Karpas-422 (cell line): ENCODE results near the gene PDIA5. TPM values are rescaled to one million over a fixed set of nuclear protein-coding genes. Genes with fewer than 3 reads are reported as not detected.

Experiments
- DNase-seq: peaks from one replicate; pipeline ENCODE4 v3.0.0-alpha.2; 2015
- H2AFZ ChIP-seq: fragments of 200-600 bp; sonication (generic); 2 replicates; pipeline ENCODE4 v1.6.1; 2014; ENCODE audit warnings: antibody characterized with exemption, low read length, mixed read lengths
- H3K27ac ChIP-seq: fragments of 200-600 bp; sonication (generic); 2 replicates; pipeline ENCODE4 v1.5.1; 2014; ENCODE audit warnings: mild to moderate bottlenecking, low read length, moderate library complexity
- H3K27me3 ChIP-seq: fragments of 200-600 bp; sonication (generic); 2 replicates; pipeline ENCODE4 v1.6.1; 2014; ENCODE audit warnings: low read length, mixed read lengths
- H3K36me3 ChIP-seq: fragments of 200-600 bp; sonication (generic); 2 replicates; pipeline ENCODE4 v1.6.1; 2014; ENCODE audit warnings: low read length, mixed read lengths; ENCODE audit not compliant: insufficient read depth
- H3K4me1 ChIP-seq: fragments of 200-600 bp; sonication (generic); 2 replicates; pipeline ENCODE4 v1.6.1; 2014; ENCODE audit warnings: mild to moderate bottlenecking, low read length, mixed read lengths
- H3K4me2 ChIP-seq: fragments of 200-600 bp; sonication (generic); 2 replicates; pipeline ENCODE4 v1.6.1; 2014; ENCODE audit warnings: low read length, low read depth, mild to moderate bottlenecking; ENCODE audit not compliant: poor library complexity, severe bottlenecking
- H3K4me3 ChIP-seq: fragments of 200-600 bp; sonication (generic); 2 replicates; pipeline ENCODE4 v1.5.1; 2014; ENCODE audit warnings: mild to moderate bottlenecking, antibody characterized with exemption, low read length, mixed read lengths
- H3K79me2 ChIP-seq: fragments of 200-600 bp; sonication (generic); 2 replicates; pipeline ENCODE4 v1.6.1; 2014; ENCODE audit warnings: mild to moderate bottlenecking, low read length, mixed read lengths
- H3K9ac ChIP-seq: fragments of 200-600 bp; sonication (generic); 2 replicates; pipeline ENCODE4 v1.6.0; 2014; ENCODE audit warnings: low read length
- H3K9me2 ChIP-seq: fragments of 200-600 bp; sonication (generic), shearing (Covaris generic); replicated peaks from 2 replicates; pipeline ENCODE4 v1.6.0; 2014; ENCODE audit warnings: mild to moderate bottlenecking, low read length, moderate library complexity; ENCODE audit not compliant: insufficient read depth
- H3K9me3 ChIP-seq: fragments of 300-700, 200-600 bp; sonication (generic); 2 replicates; pipeline ENCODE4 v1.6.1; 2014; ENCODE audit warnings: low read length, mixed read lengths
- H4K20me1 ChIP-seq: fragments of 200-600 bp; sonication (generic); 2 replicates; pipeline ENCODE4 v1.6.1; 2014; ENCODE audit warnings: mild to moderate bottlenecking, antibody characterized with exemption, low read length, low read depth; ENCODE audit not compliant: insufficient read depth
- total RNA-seq: library from RNA; depleted of rRNA; stranded (reverse); fragments of >200 nt; shearing (Covaris generic); gene quantifications from 2 replicates; pipeline ENCODE4 v1.2.3, GENCODE V29; 2014; ENCODE audit warnings: low replicate concordance

Gene PDIA5
- total RNA-seq, 1 experiment from 2014 or later = 6.3 TPM

DNA sequence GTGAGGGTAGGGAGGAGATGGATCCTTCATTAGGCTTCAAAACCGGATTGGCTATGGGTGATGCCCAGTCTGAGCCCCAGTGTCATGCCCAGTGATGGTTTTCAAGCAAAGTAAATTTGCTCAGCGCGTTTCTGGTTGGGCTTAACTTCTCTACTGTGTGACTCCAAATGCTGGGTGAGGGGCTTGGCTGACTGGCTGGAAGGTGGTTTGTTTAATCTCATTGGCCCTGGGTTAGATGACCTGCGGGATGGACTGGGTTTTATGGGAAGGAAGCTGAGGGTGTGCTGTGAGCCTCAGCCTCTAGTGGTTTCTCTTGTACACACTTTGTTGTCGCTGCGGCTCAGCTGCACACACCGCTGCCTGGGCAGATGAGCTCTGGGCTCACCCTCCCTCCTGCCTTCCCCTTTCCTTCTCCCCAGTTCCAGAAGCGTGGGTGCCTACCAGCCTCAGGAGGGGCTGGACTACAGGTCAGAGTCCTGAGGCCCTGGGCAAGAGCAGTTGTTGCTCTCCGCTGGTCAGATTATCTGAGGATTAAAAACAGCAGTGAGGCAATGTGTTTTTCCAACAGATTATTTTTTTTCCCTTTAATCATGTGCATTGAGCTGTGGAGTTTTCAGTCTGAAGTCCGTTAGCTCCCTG is 18.6 kb downstream of the PDIA5 start:
- Histone ChIP-seq H3K27ac (no peak overlapping the region), H3K4me2 (no peak overlapping the region), H3K9me2 (no peaks in the 10 kb centered on the region), H3K9ac (no peak overlapping the region), H3K79me2 (peaks cover 65% of the 10 kb centered on the region), H2AFZ (no peak overlapping the region), H3K27me3 (no peaks in the 10 kb centered on the region), H3K36me3 (no peaks in the 10 kb centered on the region), H4K20me1 (peaks cover 15% of the 10 kb centered on the region; the same call in 1 of the 2 replicates), H3K4me1 (no peaks in the 10 kb centered on the region), H3K4me3 (no peak overlapping the region), H3K9me3 (no peaks in the 10 kb centered on the region)
- no peak for DNase-seq

DNA sequence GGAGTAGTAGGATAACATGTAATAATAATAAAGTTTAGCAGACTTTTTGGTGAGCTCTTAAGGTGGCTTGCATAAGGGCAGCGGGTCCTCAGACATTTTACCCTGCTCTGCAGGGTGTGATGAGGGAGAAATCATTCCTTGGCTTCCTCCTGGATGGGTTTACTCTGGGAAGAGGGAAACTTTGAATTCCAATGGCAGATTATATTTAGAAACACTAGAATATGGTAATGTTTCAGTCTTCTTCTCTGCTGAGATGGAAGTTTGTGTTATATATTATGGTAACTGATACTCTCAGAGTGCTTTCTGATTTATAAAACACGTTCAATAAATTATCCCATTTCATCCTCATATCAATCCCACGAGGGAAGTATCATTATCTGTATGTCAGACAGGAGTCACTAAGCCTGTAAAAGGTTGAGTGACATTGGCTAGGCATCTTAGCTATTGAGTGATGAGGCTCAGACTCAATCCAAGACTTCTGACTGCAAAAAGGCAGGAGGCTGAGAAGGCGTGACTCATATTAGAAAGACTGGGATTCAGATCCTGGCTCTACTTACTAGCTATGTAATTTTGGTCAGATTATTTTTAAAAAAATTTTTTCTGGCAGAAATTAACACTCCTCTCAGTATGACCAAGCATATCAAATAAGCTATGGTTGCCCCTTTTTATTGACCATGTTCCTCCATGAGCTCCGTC is 19.3 kb downstream of the PDIA5 start:
- H3K9me2 ChIP-seq = no peaks in the 10 kb centered on the region
- no peak for DNase-seq
- H3K4me3 ChIP-seq = no peak overlapping the region
- H3K4me1 ChIP-seq = no peaks in the 10 kb centered on the region
- peaks cover 62% of the 10 kb centered on the region for H3K79me2 ChIP-seq
- H3K27me3 ChIP-seq = no peaks in the 10 kb centered on the region
- no peaks in the 10 kb centered on the region for H3K36me3 ChIP-seq
- H2AFZ ChIP-seq = no peak overlapping the region
- no peaks in the 10 kb centered on the region for H3K9me3 ChIP-seq
- no peak overlapping the region for H3K9ac ChIP-seq
- H3K4me2 ChIP-seq = no peak overlapping the region
- peaks cover 9% of the 10 kb centered on the region; the same call in 1 of the 2 replicates for H4K20me1 ChIP-seq
- no peak overlapping the region for H3K27ac ChIP-seq

DNA sequence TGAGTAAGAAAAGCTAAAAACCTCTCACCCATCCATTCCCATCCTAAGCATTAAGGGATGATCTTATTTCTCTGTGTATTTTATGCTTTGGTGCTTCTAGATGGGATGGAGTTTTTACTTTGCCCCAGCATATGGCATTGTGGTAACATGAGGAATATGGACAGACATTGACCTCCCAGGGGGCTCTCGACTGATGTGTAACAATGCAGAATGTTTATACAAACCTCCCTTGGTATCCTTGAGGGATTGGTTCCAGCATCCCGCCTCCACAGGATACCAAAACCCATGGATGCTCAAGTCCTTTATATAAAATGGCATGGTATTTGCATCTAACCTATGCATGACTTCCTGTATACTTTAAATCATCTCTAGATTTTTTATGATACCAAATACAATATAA is 21.6 kb downstream of the PDIA5 start:
- H3K27me3 ChIP-seq = no peaks in the 10 kb centered on the region

DNA sequence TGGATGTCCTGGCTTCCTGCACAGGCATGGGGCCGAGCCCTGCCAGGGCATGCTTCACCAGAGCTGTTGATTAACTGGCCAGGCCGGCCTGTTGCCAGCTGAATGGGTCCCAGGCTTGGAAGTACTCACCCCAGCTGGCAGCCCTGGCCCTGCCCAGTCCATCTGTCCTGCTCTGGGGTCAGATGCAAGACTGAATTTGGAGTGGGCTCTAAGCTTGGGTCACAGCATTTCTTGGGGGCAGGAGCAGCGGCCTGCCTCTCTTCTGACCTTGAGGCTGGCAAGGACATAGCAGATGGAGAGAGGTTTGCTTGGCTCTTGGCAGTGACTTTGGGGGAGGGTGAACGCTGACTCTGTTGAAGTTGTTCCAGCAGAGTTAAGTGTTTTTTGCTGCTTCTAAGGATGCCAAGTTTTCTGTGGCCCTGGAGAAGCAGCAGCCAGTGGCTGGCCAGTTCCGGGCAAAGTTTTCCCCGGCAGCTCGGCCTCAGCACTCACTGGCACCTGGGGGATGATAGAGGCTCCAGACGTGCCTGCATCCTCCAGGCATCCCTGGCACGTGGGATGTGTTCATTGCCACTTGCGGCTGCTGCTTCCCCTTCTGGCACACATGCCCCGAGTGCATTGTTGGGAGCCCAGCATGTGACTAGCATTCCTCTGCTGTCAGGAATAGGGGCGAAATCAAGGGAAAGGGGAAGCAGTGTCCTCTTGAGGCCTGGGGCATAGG is 22.9 kb downstream of the PDIA5 start:
- no peak overlapping the region for H2AFZ ChIP-seq

More for the DNA sequence above, 21.6 kb downstream of the PDIA5 start:
- peaks cover 5% of the 10 kb centered on the region; the same call in 1 of the 2 replicates for H4K20me1 ChIP-seq
- no peak overlapping the region for H3K4me2 ChIP-seq
- DNase-seq = no peak
- no peak overlapping the region for H2AFZ ChIP-seq
- no peaks in the 10 kb centered on the region for H3K36me3 ChIP-seq
- no peak overlapping the region for H3K27ac ChIP-seq
- H3K4me1 ChIP-seq = no peaks in the 10 kb centered on the region
- no peaks in the 10 kb centered on the region for H3K9me3 ChIP-seq
- peaks cover 44% of the 10 kb centered on the region for H3K79me2 ChIP-seq
- no peak overlapping the region for H3K9ac ChIP-seq
- no peak overlapping the region for H3K4me3 ChIP-seq
- no peaks in the 10 kb centered on the region for H3K9me2 ChIP-seq

DNA sequence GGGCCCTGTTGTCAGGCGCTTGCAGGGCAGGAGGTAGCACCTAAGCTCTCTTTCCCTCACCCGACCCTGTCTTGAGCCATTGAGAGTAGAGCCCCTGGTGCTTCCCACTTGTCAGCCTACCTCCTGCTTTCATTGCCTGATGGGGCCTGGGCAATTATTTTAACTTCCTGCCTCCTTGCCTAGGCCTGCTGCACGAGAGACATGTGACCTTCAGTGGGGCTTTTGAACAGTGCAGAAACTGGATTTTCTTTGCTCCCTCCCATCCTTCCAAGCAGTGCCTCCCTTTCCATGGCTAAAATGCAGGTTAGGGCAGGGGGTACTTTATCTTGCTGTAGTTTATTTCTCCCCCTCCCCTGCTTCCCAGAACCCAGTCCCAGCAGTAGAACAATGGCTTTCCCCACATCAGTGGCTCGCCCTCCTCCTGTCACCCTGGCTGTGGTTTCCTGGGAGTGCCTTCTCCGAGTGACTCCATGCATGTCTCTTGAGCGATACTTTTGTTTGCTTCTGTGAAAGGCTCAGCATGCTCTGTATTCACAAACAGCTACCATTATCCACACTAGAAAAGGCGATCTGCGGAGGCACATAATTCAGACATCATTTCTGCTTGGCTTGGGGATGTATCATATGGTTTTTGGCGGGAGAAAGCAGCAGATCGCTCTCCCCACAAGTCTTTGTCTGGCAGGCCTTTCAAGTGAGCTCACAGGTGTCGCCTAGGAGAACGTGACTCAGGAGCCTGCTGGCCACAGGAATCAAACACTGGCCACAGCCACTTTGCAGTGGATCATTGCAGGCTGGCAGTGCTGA is 24.1 kb downstream of the PDIA5 start:
- H3K4me3 ChIP-seq = no peak overlapping the region
- DNase-seq = no peak

More for the DNA sequence above, 22.9 kb downstream of the PDIA5 start:
- Histone ChIP-seq H3K4me2 (no peak overlapping the region), H3K36me3 (no peaks in the 10 kb centered on the region), H3K79me2 (peaks cover 36% of the 10 kb centered on the region), H3K9me3 (no peaks in the 10 kb centered on the region), H3K9me2 (no peaks in the 10 kb centered on the region), H3K9ac (no peak overlapping the region), H4K20me1 (peaks cover 5% of the 10 kb centered on the region; the same call in 1 of the 2 replicates), H3K4me1 (no peaks in the 10 kb centered on the region), H3K27ac (no peak overlapping the region), H3K27me3 (no peaks in the 10 kb centered on the region), H3K4me3 (no peak overlapping the region)
- DNase-seq = no peak

DNA sequence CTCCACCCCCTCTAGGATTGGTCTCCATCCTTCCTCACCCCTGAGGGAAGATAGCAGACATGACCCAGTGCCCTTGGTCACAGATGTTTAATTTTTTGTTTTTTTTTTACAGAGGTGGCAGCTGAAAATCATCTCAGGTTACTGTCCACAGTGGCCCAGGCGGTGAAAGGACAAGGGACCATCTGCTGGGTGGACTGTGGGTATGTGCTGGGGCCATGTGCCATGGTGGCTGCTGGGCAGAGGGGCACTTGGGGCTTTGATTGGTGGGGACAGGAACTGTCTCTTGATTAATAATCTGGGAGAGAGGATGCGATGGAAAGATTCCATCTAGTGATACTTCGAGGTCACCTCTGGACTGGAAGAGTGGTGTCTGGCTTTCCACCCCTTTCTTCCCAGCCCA is 25.4 kb downstream of the PDIA5 start:
- Histone ChIP-seq H3K27me3 (no peaks in the 10 kb centered on the region), H3K9me3 (no peaks in the 10 kb centered on the region), H3K9ac (no peak overlapping the region), H3K4me1 (no peaks in the 10 kb centered on the region), H3K4me2 (no peak overlapping the region), H3K79me2 (peaks cover 12% of the 10 kb centered on the region), H3K4me3 (no peak overlapping the region), H2AFZ (no peak overlapping the region), H3K27ac (no peak overlapping the region), H3K36me3 (no peaks in the 10 kb centered on the region), H3K9me2 (no peaks in the 10 kb centered on the region), H4K20me1 (no peaks in the 10 kb centered on the region)
- no peak for DNase-seq

More for the DNA sequence above, 24.1 kb downstream of the PDIA5 start:
- H3K9me2 ChIP-seq = no peaks in the 10 kb centered on the region
- no peak overlapping the region for H3K4me2 ChIP-seq
- H3K9ac ChIP-seq = no peak overlapping the region
- no peaks in the 10 kb centered on the region for H3K36me3 ChIP-seq
- peaks cover 24% of the 10 kb centered on the region for H3K79me2 ChIP-seq
- no peaks in the 10 kb centered on the region for H3K9me3 ChIP-seq
- H4K20me1 ChIP-seq = no peaks in the 10 kb centered on the region
- H3K27me3 ChIP-seq = no peaks in the 10 kb centered on the region
- H2AFZ ChIP-seq = no peak overlapping the region
- no peak overlapping the region for H3K27ac ChIP-seq
- H3K4me1 ChIP-seq = no peaks in the 10 kb centered on the region

DNA sequence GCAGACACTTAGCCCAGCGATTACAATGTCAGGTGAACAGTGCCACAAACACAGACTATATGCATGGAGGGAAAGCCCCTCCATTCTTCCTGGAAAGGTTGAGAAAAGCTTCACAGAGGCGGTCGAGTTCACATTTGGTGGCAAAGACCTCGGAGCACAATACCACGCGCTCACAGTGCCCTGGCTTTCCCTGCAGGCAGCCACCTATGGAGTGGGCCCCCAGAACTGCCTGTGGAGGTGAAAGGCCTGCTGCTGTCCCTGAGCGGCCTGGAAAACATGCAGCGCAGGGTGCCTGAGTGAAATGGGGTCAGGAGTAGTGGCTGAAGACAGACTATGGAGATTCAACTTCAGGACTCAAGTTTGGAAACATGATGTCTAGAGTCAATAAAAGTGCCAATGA is 26.9 kb downstream of the PDIA5 start:
- no peaks in the 10 kb centered on the region for H4K20me1 ChIP-seq
- H3K4me2 ChIP-seq = no peak overlapping the region
- no peak for DNase-seq
- no peaks in the 10 kb centered on the region; the same call in 1 of the 2 replicates for H3K79me2 ChIP-seq
- no peak overlapping the region for H3K27ac ChIP-seq
- H3K4me1 ChIP-seq = no peaks in the 10 kb centered on the region
- H3K4me3 ChIP-seq = no peak overlapping the region
- no peaks in the 10 kb centered on the region for H3K9me3 ChIP-seq
- H2AFZ ChIP-seq = no peak overlapping the region
- H3K9me2 ChIP-seq = no peaks in the 10 kb centered on the region
- no peak overlapping the region for H3K9ac ChIP-seq
- H3K27me3 ChIP-seq = no peaks in the 10 kb centered on the region
- H3K36me3 ChIP-seq = no peaks in the 10 kb centered on the region
